Mucosa of stomach (tissue), 1 donor: Measurements from ENCODE around the gene ALG9.
"Not testable (repeated sequence)": the region's sequence is repeated elsewhere in the genome, so short reads cannot be mapped to it uniquely, and the experiment has no call there.

Experiments
- H3K27me3 ChIP-seq: one replicate; pipeline ENCODE4 v1.7.0; 2013; ENCODE audit warnings: mild to moderate bottlenecking, low read length; ENCODE audit not compliant: control insufficient read depth, insufficient read depth
- H3K36me3 ChIP-seq: one replicate; pipeline ENCODE4 v1.7.0; 2013; ENCODE audit warnings: low read length; ENCODE audit not compliant: control insufficient read depth, insufficient read depth
- H3K4me1 ChIP-seq: one replicate; pipeline ENCODE4 v1.7.0; 2013; ENCODE audit warnings: mild to moderate bottlenecking, low read length; ENCODE audit not compliant: control insufficient read depth, insufficient read depth
- H3K4me3 ChIP-seq: one replicate; pipeline ENCODE4 v1.7.0; 2013; ENCODE audit warnings: low read length
- H3K9ac ChIP-seq: one replicate; pipeline ENCODE4 v1.7.0; 2013; ENCODE audit warnings: mild to moderate bottlenecking, low read length, moderate library complexity
- H3K9me3 ChIP-seq: one replicate; pipeline ENCODE4 v1.7.0; 2013; ENCODE audit warnings: mild to moderate bottlenecking, low read length, moderate library complexity; ENCODE audit not compliant: control insufficient read depth
- donor health status: Pancreatic carcinoma.

ALG9 gene

DNA sequence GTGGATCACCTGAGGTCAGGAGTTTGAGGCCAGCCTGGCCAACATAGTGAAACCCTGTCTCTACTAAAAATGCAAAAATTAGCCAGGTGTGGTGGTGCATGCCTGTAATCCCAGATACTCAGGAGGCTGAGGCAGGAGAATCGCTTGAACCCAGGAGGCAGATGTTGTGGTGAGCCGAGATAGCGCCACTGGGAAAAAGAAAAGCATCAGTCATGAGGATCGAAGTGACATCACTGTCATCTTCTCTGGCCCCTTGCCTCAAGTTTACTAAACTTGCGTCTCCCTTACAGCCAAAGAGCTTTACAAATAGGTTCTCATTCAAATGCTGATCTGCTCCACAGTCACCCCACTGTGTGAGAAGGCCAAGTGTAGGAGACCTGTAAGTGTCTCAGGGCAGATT, 100.2 kb downstream of the ALG9 start:
- H3K9ac ChIP-seq, H3K36me3 ChIP-seq, H3K9me3 ChIP-seq, H3K27me3 ChIP-seq, H3K4me3 ChIP-seq, H3K4me1 ChIP-seq: not testable (repeated sequence)

DNA sequence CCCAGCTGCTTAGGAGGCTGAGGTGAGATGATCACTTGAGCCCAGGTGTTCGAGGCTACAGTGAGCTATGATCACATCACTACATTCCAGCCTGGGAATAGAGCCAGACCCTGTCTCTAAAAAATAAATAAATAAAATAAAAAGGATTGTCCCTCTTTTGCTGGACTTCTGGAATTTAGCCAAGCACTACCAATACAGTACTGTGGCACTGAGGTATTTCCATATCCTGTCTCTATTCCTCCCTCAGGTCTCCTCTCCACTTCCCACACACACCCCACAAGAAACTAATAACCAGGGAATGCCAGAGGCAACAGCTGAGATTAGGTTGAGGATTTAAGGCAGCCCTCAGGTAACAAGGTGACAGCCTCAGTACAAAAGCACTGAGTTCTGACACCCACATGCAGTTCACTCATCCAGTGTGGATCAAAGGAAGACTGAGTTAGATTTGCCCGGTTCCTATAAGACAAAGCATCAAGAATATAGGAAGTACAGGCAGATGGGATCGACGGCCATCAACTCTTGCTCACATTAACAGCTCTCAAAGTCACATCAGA, 100.7 kb downstream of the ALG9 start:
- no peak overlapping the region for H3K4me3 ChIP-seq
- no peaks in the 10 kb centered on the region for H3K27me3 ChIP-seq
- H3K9me3 ChIP-seq, result no peaks in the 10 kb centered on the region
- H3K4me1 ChIP-seq, result peaks cover 6% of the 10 kb centered on the region
- no peak overlapping the region for H3K9ac ChIP-seq
- H3K36me3 ChIP-seq, result no peaks in the 10 kb centered on the region

DNA sequence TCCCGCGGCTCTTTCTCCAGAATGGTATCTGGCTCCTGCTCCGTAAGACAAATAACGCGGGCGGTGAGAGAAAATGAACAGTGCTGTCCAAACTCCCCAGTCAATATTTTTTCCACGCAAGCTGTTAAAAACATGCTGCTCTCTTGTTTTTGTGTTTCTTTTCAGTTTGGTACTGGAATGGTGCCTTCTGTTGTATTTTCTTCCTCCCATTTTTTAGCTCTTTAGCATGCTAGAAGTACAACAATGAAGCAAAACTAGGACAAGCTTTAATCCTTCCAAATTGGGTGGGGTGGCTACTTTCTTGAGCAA, 104.6 kb downstream of the ALG9 start:
- H3K27me3 ChIP-seq, result no peaks in the 10 kb centered on the region
- peak overlapping the region; percentile 86 for H3K9ac ChIP-seq
- H3K4me3 ChIP-seq, result peak overlapping the region; percentile 91
- H3K9me3 ChIP-seq, result no peaks in the 10 kb centered on the region
- peaks cover 14% of the 10 kb centered on the region for H3K4me1 ChIP-seq
- no peaks in the 10 kb centered on the region for H3K36me3 ChIP-seq

DNA sequence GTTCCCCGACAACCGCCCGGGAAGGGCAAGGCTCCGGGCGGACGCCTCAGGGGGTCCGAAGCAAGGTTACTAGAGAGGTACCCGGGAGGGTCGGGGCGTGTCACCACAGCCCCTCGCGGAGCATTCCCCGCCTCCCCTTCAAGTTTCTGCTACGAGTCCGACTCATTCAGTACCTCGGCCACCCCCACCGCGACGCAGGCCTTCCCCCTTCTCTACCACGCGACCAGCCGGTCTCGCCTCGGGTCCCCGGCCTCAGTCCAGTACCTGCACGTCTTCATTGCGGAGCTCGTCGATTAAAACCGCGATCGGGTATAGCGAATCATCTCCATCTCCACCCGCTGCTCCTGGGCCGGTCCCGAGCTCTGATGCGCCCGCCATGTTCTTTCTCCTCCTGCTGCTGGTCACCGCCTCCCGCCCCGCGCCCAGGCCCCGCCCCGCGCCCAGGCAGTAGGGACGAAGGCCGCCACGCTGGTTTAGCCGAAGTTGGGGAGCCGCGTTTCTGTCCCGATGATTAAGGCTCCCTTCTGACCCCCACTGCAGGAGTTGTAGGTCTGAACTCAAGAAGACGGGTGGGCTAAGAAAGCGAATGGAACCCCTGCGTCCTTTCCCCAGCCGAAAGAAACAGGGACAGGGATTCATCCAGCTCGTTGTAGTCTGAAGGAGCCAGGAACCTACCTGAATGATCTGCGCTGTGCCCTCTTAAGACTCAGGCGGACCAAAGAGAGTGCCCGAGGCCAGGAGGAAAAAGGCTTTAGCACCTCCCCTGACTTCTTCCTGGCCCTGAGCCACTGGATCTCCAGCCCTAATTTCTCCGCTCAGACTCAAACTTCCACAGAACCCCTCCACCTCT, 105.2 kb downstream of the ALG9 start, which contains the start of gene PPP2R1B:
Gene PPP2R1B (minus strand): TSS at position 406 of the 850 bp plus-strand sequence. CDS start 28 bp downstream, at position 378.
- Histone ChIP-seq H3K27me3 (no peaks in the 10 kb centered on the region), H3K4me3 (peak within 1 kb of the TSS; percentile 91), H3K4me1 (peaks cover 14% of the 10 kb centered on the region), H3K36me3 (no peaks in the 10 kb centered on the region), H3K9ac (peak within 1 kb of the TSS; percentile 86), H3K9me3 (no peaks in the 10 kb centered on the region)

- peak overlapping the region; percentile 86 for H3K4me3 ChIP-seq
- no peaks in the 10 kb centered on the region for H3K27me3 ChIP-seq
- no peaks in the 10 kb centered on the region for H3K36me3 ChIP-seq
- no peaks in the 10 kb centered on the region for H3K9me3 ChIP-seq
- peaks cover 14% of the 10 kb centered on the region for H3K4me1 ChIP-seq
- peak overlapping the region; percentile 86 for H3K9ac ChIP-seq
These were observed 105.9 kb downstream of the ALG9 start for GRCh38 chr11:111765320-111765983.

DNA sequence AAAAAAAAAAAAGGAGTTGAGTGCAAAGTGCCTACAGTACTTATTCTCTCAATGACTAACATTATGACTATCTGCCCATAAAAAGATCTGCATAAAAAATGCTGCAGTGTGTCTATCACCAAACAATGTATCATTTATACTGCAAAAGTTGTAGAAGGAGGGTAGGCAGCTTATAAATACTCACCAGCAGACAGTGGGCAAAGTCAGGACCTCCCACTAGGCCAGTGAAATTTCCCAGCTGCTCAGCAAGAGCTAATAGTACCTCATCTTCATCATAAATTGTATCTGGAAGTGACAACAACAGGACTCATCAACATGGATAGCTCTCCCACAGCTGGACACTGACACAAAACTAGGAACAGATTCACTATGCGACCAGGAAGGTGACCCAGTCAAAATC, 106.8 kb downstream of the ALG9 start:
- H3K9me3 ChIP-seq, result no peaks in the 10 kb centered on the region
- peak overlapping the region; percentile 86 for H3K9ac ChIP-seq
- no peaks in the 10 kb centered on the region for H3K27me3 ChIP-seq
- H3K4me3 ChIP-seq, result no peak overlapping the region
- peaks cover 19% of the 10 kb centered on the region for H3K4me1 ChIP-seq
- no peaks in the 10 kb centered on the region for H3K36me3 ChIP-seq

GRCh38 chr11:111762981-111763643, 108.3 kb downstream of the ALG9 start:
- Histone ChIP-seq H3K27me3 (no peaks in the 10 kb centered on the region), H3K4me1 (peaks cover 23% of the 10 kb centered on the region), H3K36me3 (no peaks in the 10 kb centered on the region), H3K9me3 (no peaks in the 10 kb centered on the region), H3K9ac (no peak overlapping the region), H3K4me3 (no peak overlapping the region)

DNA sequence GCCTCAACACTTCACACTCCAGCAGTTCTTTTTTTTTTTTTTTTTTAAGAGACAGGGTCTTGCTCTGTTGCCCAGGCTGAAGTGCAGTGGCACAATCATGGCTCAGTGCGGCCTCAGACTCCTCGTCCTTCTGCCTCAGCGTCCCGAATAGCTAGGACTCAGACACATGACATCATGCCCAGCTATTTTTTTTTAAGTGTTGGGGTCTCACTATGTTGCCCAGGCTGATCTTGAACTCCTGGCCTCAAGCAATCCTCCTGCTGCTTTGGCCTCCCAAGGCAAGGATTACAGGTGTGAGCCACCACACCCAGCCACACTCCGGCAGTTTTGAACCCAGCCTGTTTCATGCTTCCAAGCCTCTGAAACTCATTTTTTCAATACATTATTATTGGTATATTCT, 108.9 kb downstream of the ALG9 start:
- Histone ChIP-seq H3K36me3 (no peaks in the 10 kb centered on the region), H3K9ac (no peak overlapping the region), H3K9me3 (no peaks in the 10 kb centered on the region), H3K27me3 (no peaks in the 10 kb centered on the region), H3K4me1 (peaks cover 23% of the 10 kb centered on the region), H3K4me3 (no peak overlapping the region)

GRCh38 chr11:111761036-111761435, 110.3 kb downstream of the ALG9 start:
- no peak overlapping the region for H3K4me3 ChIP-seq
- H3K9me3 ChIP-seq, result no peaks in the 10 kb centered on the region
- H3K9ac ChIP-seq, result no peak overlapping the region
- no peaks in the 10 kb centered on the region for H3K27me3 ChIP-seq
- H3K36me3 ChIP-seq, result no peaks in the 10 kb centered on the region
- H3K4me1 ChIP-seq, result peaks cover 17% of the 10 kb centered on the region

DNA sequence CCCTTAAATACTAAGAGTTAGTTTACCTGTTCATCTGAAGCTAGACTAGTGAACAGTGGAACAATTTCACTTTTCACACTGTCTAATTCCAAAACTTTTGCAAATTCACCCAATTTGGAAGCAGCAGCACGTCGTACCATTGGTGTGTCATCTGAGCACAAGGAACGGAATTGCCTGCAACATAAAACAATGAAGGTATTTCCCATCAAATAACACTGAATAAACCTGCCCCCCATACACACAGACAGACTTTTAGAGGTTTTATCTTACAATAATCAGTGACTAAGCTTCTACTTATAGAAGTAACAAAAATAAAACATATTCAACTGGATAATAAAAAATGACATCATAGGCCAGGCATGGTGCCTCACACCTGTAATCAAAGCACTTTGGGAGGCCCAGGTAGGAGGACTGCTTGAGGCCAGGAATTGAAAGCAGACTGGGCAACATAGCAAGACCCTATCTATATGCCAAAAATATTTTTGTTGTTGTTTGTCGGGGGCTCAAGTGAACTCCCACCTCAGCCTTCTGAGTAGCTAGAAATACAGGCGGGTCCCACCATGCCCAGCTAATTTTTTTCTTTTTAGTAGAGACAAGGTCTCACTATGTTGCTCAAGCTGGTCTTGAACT, 111.5 kb downstream of the ALG9 start:
- H3K36me3 ChIP-seq, result no peaks in the 10 kb centered on the region
- no peaks in the 10 kb centered on the region for H3K9me3 ChIP-seq
- H3K4me1 ChIP-seq, result peaks cover 14% of the 10 kb centered on the region
- no peaks in the 10 kb centered on the region for H3K27me3 ChIP-seq
- no peak overlapping the region for H3K9ac ChIP-seq
- no peak overlapping the region for H3K4me3 ChIP-seq

- Histone ChIP-seq H3K9me3 (no peaks in the 10 kb centered on the region), H3K4me1 (peaks cover 9% of the 10 kb centered on the region), H3K36me3 (no peaks in the 10 kb centered on the region), H3K9ac (no peak overlapping the region), H3K4me3 (no peak overlapping the region), H3K27me3 (no peaks in the 10 kb centered on the region)
These were observed 112.0 kb downstream of the ALG9 start for GRCh38 chr11:111759376-111759775.
